ENCODE results near the gene SKOR2. TPM values are rescaled to one million over a fixed set of nuclear protein-coding genes. Genes with fewer than 3 reads are reported as not detected.
"Not testable (repeated sequence)": the region's sequence is repeated elsewhere in the genome, so short reads cannot be mapped to it uniquely, and the experiment has no call there.

SKOR2 gene
- total RNA-seq, 1 experiment from 2014 or later = not detected

DNA sequence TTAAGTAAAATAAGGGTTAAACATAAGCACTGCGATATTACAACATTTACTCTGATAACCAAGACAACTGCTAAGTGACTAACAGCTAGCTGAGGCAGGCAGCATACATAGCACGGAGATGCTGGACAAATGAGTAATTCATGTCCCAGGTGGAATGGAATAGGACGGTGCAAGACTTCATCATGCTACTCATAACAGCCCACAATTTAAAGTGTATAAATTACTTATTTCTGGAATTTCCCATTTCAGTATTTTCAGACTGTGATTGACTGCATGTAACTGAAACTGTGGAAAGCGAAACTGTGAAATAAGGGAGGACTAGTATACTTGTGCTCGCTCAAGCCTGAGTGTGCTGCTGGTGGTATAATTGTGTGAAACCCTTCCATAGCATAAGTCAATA is 88.2 kb downstream of the SKOR2 start:
- peaks cover 14% of the 10 kb centered on the region; the same call in 1 of the 2 replicates for H3K36me3 ChIP-seq (ENCODE audit: low read depth)
- no peak for DNase-seq
- POLR2A ChIA-PET (ENCODE audit: unreplicated experiment) = no interaction called here
- no peak overlapping the region for H3K4me3 ChIP-seq
- no peaks in the 10 kb centered on the region for H3K9me3 ChIP-seq (ENCODE audit: insufficient read depth, low read depth)
- H3K9me2 ChIP-seq (ENCODE audit: insufficient read depth) = no peaks in the 10 kb centered on the region
- TF ChIP-seq, protein P1, sequence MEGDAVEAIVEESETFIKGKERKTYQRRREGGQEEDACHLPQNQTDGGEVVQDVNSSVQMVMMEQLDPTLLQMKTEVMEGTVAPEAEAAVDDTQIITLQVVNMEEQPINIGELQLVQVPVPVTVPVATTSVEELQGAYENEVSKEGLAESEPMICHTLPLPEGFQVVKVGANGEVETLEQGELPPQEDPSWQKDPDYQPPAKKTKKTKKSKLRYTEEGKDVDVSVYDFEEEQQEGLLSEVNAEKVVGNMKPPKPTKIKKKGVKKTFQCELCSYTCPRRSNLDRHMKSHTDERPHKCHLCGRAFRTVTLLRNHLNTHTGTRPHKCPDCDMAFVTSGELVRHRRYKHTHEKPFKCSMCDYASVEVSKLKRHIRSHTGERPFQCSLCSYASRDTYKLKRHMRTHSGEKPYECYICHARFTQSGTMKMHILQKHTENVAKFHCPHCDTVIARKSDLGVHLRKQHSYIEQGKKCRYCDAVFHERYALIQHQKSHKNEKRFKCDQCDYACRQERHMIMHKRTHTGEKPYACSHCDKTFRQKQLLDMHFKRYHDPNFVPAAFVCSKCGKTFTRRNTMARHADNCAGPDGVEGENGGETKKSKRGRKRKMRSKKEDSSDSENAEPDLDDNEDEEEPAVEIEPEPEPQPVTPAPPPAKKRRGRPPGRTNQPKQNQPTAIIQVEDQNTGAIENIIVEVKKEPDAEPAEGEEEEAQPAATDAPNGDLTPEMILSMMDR (conservative IDR thresholded peaks at IDR 0.05) = no peak
- no peak for TF ChIP-seq EZH2 (IDR thresholded peaks at IDR 0.05; ENCODE audit: low read depth)
- intact Hi-C loops (cut with micrococcal nuclease; ENCODE audit: unreplicated experiment) = no loop called here
- H2AFZ ChIP-seq = no peak overlapping the region
- peaks cover 40% of the 10 kb centered on the region for H4K20me1 ChIP-seq (ENCODE audit: insufficient read depth)
- H3K4me1 ChIP-seq (replicated peaks; ENCODE audit: insufficient read depth) = 0 out of 2 replicates have a peak, but pooled peaks cover 6% of the 10 kb centered on the region
- no peak overlapping the region for H3K27ac ChIP-seq
- no peaks in the 10 kb centered on the region for H3F3A ChIP-seq (ENCODE audit: insufficient read depth, low read depth)
- no peak overlapping the region for H3K4me2 ChIP-seq
- peaks cover 61% of the 10 kb centered on the region for H3K79me2 ChIP-seq (ENCODE audit: low read depth)
- no TSS peak for BruUV-seq (replicated peaks)
- no peaks in the 10 kb centered on the region for H3K27me3 ChIP-seq (ENCODE audit: insufficient read depth, low read depth)
- CTCF ChIA-PET = no interaction called here

- no TSS peak for BruUV-seq (replicated peaks)
- intact Hi-C loops (cut with micrococcal nuclease; ENCODE audit: unreplicated experiment) = no loop called here
- TF ChIP-seq EZH2 (IDR thresholded peaks at IDR 0.05; ENCODE audit: low read depth) = no peak
These were observed 91.2 kb downstream of the SKOR2 start for GRCh38 chr18:47160256-47160655.

GRCh38 chr18:47158404-47158803 is 93.1 kb downstream of the SKOR2 start:
- BruUV-seq (replicated peaks); H3K4me2 ChIP-seq; H3K4me3 ChIP-seq; H3K9me2 ChIP-seq (ENCODE audit: insufficient read depth); H3K4me1 ChIP-seq (replicated peaks; ENCODE audit: insufficient read depth); H3K27ac ChIP-seq; intact Hi-C loops (cut with micrococcal nuclease; ENCODE audit: unreplicated experiment); H3K9me3 ChIP-seq (ENCODE audit: insufficient read depth, low read depth); H3F3A ChIP-seq (ENCODE audit: insufficient read depth, low read depth); DNase-seq; H3K27me3 ChIP-seq (ENCODE audit: insufficient read depth, low read depth); H2AFZ ChIP-seq; CTCF ChIA-PET; POLR2A ChIA-PET (ENCODE audit: unreplicated experiment): not testable (repeated sequence)
- H3K36me3 ChIP-seq (ENCODE audit: low read depth) = peaks cover 14% of the 10 kb centered on the region; the same call in 1 of the 2 replicates
- H4K20me1 ChIP-seq (ENCODE audit: insufficient read depth) = peaks cover 12% of the 10 kb centered on the region
- peaks cover 32% of the 10 kb centered on the region for H3K79me2 ChIP-seq (ENCODE audit: low read depth)

More at GRCh38 chr18:47160256-47160655, 91.2 kb downstream of the SKOR2 start:
- Histone ChIP-seq H3K9me2 (ENCODE audit: insufficient read depth) (no peaks in the 10 kb centered on the region), H2AFZ (no peak overlapping the region), H4K20me1 (ENCODE audit: insufficient read depth) (peaks cover 22% of the 10 kb centered on the region), H3K4me1 (replicated peaks; ENCODE audit: insufficient read depth) (no peaks in the 10 kb centered on the region), H3F3A (ENCODE audit: insufficient read depth, low read depth) (no peaks in the 10 kb centered on the region; the same call in 1 of the 2 replicates), H3K79me2 (ENCODE audit: low read depth) (peaks cover 41% of the 10 kb centered on the region), H3K27ac (no peak overlapping the region), H3K27me3 (ENCODE audit: insufficient read depth, low read depth) (no peaks in the 10 kb centered on the region), H3K4me2 (no peak overlapping the region), H3K9me3 (ENCODE audit: insufficient read depth, low read depth) (no peaks in the 10 kb centered on the region), H3K36me3 (ENCODE audit: low read depth) (peaks cover 24% of the 10 kb centered on the region; the same call in 1 of the 2 replicates), H3K4me3 (no peak overlapping the region)
- ChIA-PET POLR2A (ENCODE audit: unreplicated experiment) (no interaction called here), CTCF (no interaction called here)
- no peak for DNase-seq

Other genes with a start within 250 kb of the SKOR2 start
- not detected in 2 replicates for gene ELOA2, start 216.0 kb downstream of the SKOR2 start, total RNA-seq (2021)
- 22.8 and 24.4 TPM in 2 replicates for gene HDHD2, start 101.2 kb downstream of the SKOR2 start, total RNA-seq (2021)
- gene IER3IP1, start 75.3 kb downstream of the SKOR2 start, total RNA-seq (2021) = 8.8 and 9.1 TPM in 2 replicates

Data from PC-9 (cell line).